Measurements from ENCODE around the gene PBLD. TPM values are rescaled to one million over a fixed set of nuclear protein-coding genes. Genes with fewer than 3 reads are reported as not detected.

PBLD gene
- total RNA-seq, 1 experiment from 2014 or later, result 2.4 TPM

GRCh38 chr10:68302503-68302823 lies 30.3 kb downstream of the PBLD start:
- no peak overlapping the region for H3K27ac Mint-ChIP-seq
- CTCF ChIA-PET, result interaction anchor here (1.0 to 4.7 kb wide), 3 partner anchors 82 to 92 kb away, joined by 4 to 35 read pairs (median 5); no protein-coding TSS in a partner anchor
- no peak overlapping the region for H3K4me3 Mint-ChIP-seq
- no peaks in the 10 kb centered on the region for H3K27me3 Mint-ChIP-seq (ENCODE audit: low read depth)
- ATAC-seq (no peak), DNase-seq (ENCODE audit: low spot score) (no peak)
- POLR2A ChIA-PET, result no interaction called here
- TF ChIP-seq ZNF121 (CRISPR knock-in tag; IDR thresholded peaks at IDR 0.05) (peak; percentile 87), GTF2I (CRISPR knock-in tag; conservative IDR thresholded peaks at IDR 0.05) (peak; percentile 77; the same call in 1 of the 2 replicates), IRF2 (CRISPR knock-in tag; IDR thresholded peaks at IDR 0.05; ENCODE audit: borderline replicate concordance, low read depth) (no peak), ESRRA (CRISPR knock-in tag; IDR thresholded peaks at IDR 0.05; ENCODE audit: borderline replicate concordance) (no peak), OVOL2 (CRISPR knock-in tag; IDR thresholded peaks at IDR 0.05; ENCODE audit: borderline replicate concordance) (no peak), TEAD1 (CRISPR knock-in tag; IDR thresholded peaks at IDR 0.05) (no peak)
- TF ChIP-seq, protein P1, sequence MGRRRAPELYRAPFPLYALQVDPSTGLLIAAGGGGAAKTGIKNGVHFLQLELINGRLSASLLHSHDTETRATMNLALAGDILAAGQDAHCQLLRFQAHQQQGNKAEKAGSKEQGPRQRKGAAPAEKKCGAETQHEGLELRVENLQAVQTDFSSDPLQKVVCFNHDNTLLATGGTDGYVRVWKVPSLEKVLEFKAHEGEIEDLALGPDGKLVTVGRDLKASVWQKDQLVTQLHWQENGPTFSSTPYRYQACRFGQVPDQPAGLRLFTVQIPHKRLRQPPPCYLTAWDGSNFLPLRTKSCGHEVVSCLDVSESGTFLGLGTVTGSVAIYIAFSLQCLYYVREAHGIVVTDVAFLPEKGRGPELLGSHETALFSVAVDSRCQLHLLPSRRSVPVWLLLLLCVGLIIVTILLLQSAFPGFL (CRISPR knock-in tag; IDR thresholded peaks at IDR 0.05; ENCODE audit: borderline replicate concordance), result no peak
- no peaks in the 10 kb centered on the region for H3K9me3 Mint-ChIP-seq
- peaks cover 9% of the 10 kb centered on the region for H3K4me1 Mint-ChIP-seq
- no peaks in the 10 kb centered on the region for H3K36me3 Mint-ChIP-seq

DNA sequence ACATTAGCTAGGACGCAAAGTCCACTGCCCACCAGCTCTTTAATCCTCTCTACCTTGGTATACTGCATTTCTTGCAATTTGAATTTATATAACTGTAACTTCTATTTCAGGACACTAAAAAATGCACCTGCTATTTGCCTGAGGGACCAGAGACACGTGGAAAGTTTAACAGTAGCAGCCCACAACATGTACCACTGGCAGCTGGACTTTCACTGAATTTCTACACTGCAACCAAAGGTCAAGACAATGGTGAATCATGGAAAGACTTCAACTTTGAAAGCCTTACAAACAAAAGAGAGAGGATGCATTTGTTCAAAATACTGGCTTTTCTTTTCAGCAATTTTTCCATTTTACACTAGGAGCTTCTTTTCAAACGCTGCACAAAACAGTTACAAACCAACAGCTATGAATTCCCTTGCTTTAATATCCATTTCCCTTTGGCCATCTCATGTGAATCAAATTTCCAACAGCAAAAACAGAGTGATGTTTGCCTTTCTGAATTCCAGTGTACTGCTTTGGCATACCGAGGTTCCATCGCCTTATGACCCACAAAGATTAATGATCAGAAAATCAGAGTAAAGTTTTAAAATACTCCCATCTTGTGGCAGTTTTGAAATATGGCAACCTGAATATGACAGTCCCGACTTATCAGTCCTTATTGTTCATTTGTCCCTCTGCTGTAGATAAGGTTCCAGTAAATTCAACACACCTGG lies 30.8 kb downstream of the PBLD start:
- H3K27me3 Mint-ChIP-seq (ENCODE audit: low read depth), result no peaks in the 10 kb centered on the region
- H3K9me3 Mint-ChIP-seq, result no peaks in the 10 kb centered on the region
- ChIA-PET CTCF (interaction anchor here (0.8 to 4.7 kb wide), 6 partner anchors 17 to 92 kb away, joined by 4 to 35 read pairs (median 5); partner anchors contain the start of gene ATOH7), POLR2A (no interaction called here)
- H3K4me1 Mint-ChIP-seq, result peaks cover 9% of the 10 kb centered on the region
- ATAC-seq, result no peak; the same call in 1 of the 2 replicates
- no peak overlapping the region for H3K4me3 Mint-ChIP-seq
- DNase-seq (ENCODE audit: low spot score), result no peak
- no peak for TF ChIP-seq FOXP4 (CRISPR knock-in tag; IDR thresholded peaks at IDR 0.05)
- TF ChIP-seq, protein P2, sequence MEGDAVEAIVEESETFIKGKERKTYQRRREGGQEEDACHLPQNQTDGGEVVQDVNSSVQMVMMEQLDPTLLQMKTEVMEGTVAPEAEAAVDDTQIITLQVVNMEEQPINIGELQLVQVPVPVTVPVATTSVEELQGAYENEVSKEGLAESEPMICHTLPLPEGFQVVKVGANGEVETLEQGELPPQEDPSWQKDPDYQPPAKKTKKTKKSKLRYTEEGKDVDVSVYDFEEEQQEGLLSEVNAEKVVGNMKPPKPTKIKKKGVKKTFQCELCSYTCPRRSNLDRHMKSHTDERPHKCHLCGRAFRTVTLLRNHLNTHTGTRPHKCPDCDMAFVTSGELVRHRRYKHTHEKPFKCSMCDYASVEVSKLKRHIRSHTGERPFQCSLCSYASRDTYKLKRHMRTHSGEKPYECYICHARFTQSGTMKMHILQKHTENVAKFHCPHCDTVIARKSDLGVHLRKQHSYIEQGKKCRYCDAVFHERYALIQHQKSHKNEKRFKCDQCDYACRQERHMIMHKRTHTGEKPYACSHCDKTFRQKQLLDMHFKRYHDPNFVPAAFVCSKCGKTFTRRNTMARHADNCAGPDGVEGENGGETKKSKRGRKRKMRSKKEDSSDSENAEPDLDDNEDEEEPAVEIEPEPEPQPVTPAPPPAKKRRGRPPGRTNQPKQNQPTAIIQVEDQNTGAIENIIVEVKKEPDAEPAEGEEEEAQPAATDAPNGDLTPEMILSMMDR (IDR thresholded peaks at IDR 0.05), result peak; percentile 16; the same call in 1 of the 2 replicates
- H3K27ac Mint-ChIP-seq, result no peak overlapping the region
- no peaks in the 10 kb centered on the region for H3K36me3 Mint-ChIP-seq

DNA sequence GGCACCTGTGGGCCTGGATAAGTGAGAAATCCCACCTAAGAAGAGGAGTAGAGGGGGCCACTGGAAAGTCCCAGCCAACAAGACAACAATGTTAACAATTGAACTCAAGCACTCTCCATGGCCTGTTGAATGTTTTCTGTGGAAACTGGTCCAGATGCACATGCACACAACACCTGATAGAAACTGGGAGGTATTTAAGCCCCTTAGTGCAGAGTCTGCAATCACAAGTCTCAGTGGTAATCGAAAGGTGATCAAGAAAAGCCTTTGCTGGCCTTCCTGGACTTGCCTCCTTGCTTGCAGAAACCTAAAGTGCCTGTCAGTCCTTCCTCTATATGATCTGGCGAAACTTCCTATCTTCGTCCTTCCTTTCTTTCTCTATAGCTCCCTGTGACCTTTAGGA lies 31.4 kb downstream of the PBLD start:
- no peaks in the 10 kb centered on the region for H3K9me3 Mint-ChIP-seq
- CTCF ChIA-PET, result interaction anchor here (0.8 to 4.7 kb wide), 6 partner anchors 17 to 91 kb away, joined by 4 to 35 read pairs (median 5); partner anchors contain the start of gene ATOH7
- POLR2A ChIA-PET, result no interaction called here
- TF ChIP-seq GRHL2 (CRISPR knock-in tag; IDR thresholded peaks at IDR 0.05; ENCODE audit: insufficient replicate concordance, severe bottlenecking), result no peak
- no peak for TF ChIP-seq ZNF423 (CRISPR knock-in tag; IDR thresholded peaks at IDR 0.05)
- TF ChIP-seq GABPB1 (CRISPR knock-in tag; IDR thresholded peaks at IDR 0.05), result no peak
- TF ChIP-seq ETV6 (CRISPR knock-in tag; IDR thresholded peaks at IDR 0.05), result no peak
- TF ChIP-seq JUN (CRISPR knock-in tag; IDR thresholded peaks at IDR 0.05), result no peak
- TF ChIP-seq, protein P3, sequence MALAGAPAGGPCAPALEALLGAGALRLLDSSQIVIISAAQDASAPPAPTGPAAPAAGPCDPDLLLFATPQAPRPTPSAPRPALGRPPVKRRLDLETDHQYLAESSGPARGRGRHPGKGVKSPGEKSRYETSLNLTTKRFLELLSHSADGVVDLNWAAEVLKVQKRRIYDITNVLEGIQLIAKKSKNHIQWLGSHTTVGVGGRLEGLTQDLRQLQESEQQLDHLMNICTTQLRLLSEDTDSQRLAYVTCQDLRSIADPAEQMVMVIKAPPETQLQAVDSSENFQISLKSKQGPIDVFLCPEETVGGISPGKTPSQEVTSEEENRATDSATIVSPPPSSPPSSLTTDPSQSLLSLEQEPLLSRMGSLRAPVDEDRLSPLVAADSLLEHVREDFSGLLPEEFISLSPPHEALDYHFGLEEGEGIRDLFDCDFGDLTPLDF (CRISPR knock-in tag; IDR thresholded peaks at IDR 0.05), result no peak
- no peak for TF ChIP-seq FOXK1 (CRISPR knock-in tag; IDR thresholded peaks at IDR 0.05)
- no peak for TF ChIP-seq ZNF416 (CRISPR knock-in tag; IDR thresholded peaks at IDR 0.05)
- TF ChIP-seq AFF4 (CRISPR knock-in tag; IDR thresholded peaks at IDR 0.05; ENCODE audit: borderline replicate concordance), result no peak
- TF ChIP-seq CBFB (CRISPR knock-in tag; IDR thresholded peaks at IDR 0.05; ENCODE audit: low read depth), result no peak
- no peak for TF ChIP-seq NFYB (CRISPR knock-in tag; conservative IDR thresholded peaks at IDR 0.05; ENCODE audit: low read depth)
- no peak for TF ChIP-seq EMX1 (CRISPR knock-in tag; IDR thresholded peaks at IDR 0.05)

More for the DNA sequence above, 31.4 kb downstream of the PBLD start:
- H3K27me3 Mint-ChIP-seq (ENCODE audit: low read depth), result no peaks in the 10 kb centered on the region
- ATAC-seq (no peak), DNase-seq (ENCODE audit: low spot score) (no peak)
- H3K4me1 Mint-ChIP-seq, result peaks cover 2% of the 10 kb centered on the region
- no peak overlapping the region for H3K27ac Mint-ChIP-seq
- no peak overlapping the region for H3K4me3 Mint-ChIP-seq
- H3K36me3 Mint-ChIP-seq, result no peaks in the 10 kb centered on the region

Data from WTC11 (cell line).